Upper lobe of left lung (tissue), 4 donors: Measurements from ENCODE around the gene EMC10.

Experiments
- CTCF ChIP-seq, 6 experiments: fragments of 450-650 bp in 4 of 6; fragments of 200-600 bp in 2 of 6; sonication (generic) in 2 of 6; IDR thresholded peaks; one replicate each; pipeline ENCODE4 v1.5.1; 2016 to 2019; ENCODE audit warnings: antibody characterized with exemption in 6 of 6
- POLR2A ChIP-seq, 4 donors: fragments of 450-650 bp; IDR thresholded peaks; one replicate each; pipeline ENCODE4 v1.5.1; 2016 to 2017; ENCODE audit warnings: antibody characterized with exemption in 4 of 4, mild to moderate bottlenecking in 2 of 4

GRCh38 chr19:50482271-50482855 is 6.1 kb downstream of the EMC10 start:
- no peak for TF ChIP-seq CTCF (IDR thresholded peaks at IDR 0.05)
- no peak for TF ChIP-seq POLR2A (IDR thresholded peaks at IDR 0.05)
